Stimulated activated naive CD4-positive, alpha-beta T cell treated with Interleukin-2 at 50 U/mL for 16 hours (primary cell): ENCODE measurements around the gene GNGT2.
A peak's percentile ranks its signal among the peaks of the same experiment; 100 is the strongest.
"Not testable (repeated sequence)": the region's sequence is repeated elsewhere in the genome, so short reads cannot be mapped to it uniquely, and the experiment has no call there.

Source experiments
- DNase-seq: peaks from one replicate; lab custom pipeline; 2025; lab: John Stamatoyannopoulos, UW

Gene GNGT2

GRCh38 chr17:49203796-49204195 lies 6.6 kb downstream of the GNGT2 start:
- DNase-seq, result no peak

- DNase-seq, result no peak
Observed at GRCh38 chr17:49201481-49201927, 8.9 kb downstream of the GNGT2 start.

- no peak for DNase-seq
Observed at GRCh38 chr17:49200423-49201083, 9.8 kb downstream of the GNGT2 start.

- DNase-seq, result no peak
Observed at GRCh38 chr17:49198211-49198610, 12.2 kb downstream of the GNGT2 start.

- DNase-seq, result no peak
Observed at GRCh38 chr17:49197346-49197998, 12.9 kb downstream of the GNGT2 start.

GRCh38 chr17:49196520-49196919 lies 13.9 kb downstream of the GNGT2 start:
- no peak for DNase-seq

- no peak for DNase-seq
Observed at GRCh38 chr17:49195751-49196150, 14.6 kb downstream of the GNGT2 start.

- DNase-seq, result no peak
Observed at GRCh38 chr17:49194297-49194607, 16.1 kb downstream of the GNGT2 start.

GRCh38 chr17:49193513-49194296 lies 16.7 kb downstream of the GNGT2 start:
- DNase-seq, result no peak

GRCh38 chr17:49191917-49192741 lies 18.2 kb downstream of the GNGT2 start:
- DNase-seq, result peak; percentile 77

- DNase-seq, result no peak
Observed at GRCh38 chr17:49191409-49191916, 18.9 kb downstream of the GNGT2 start.

- no peak for DNase-seq
Observed at GRCh38 chr17:49190932-49191331, 19.4 kb downstream of the GNGT2 start.

- no peak for DNase-seq
Observed at GRCh38 chr17:49187301-49187700, 23.1 kb downstream of the GNGT2 start.

- not testable (repeated sequence) for DNase-seq
Observed at GRCh38 chr17:49185381-49185780, 25.0 kb downstream of the GNGT2 start.

- not testable (repeated sequence) for DNase-seq
Observed at GRCh38 chr17:49184522-49184921, 25.9 kb downstream of the GNGT2 start.

GRCh38 chr17:49183801-49184200 lies 26.6 kb downstream of the GNGT2 start:
- no peak for DNase-seq

- DNase-seq, result no peak
Observed at GRCh38 chr17:49183341-49183740, 27.0 kb downstream of the GNGT2 start.

GRCh38 chr17:49180998-49181635 lies 29.3 kb downstream of the GNGT2 start:
- no peak for DNase-seq

GRCh38 chr17:49180303-49180702 lies 30.1 kb downstream of the GNGT2 start:
- peak; percentile 39 for DNase-seq

GRCh38 chr17:49175978-49176377 lies 34.4 kb downstream of the GNGT2 start:
- not testable (repeated sequence) for DNase-seq

- not testable (repeated sequence) for DNase-seq
Observed at GRCh38 chr17:49170711-49171110, 39.7 kb downstream of the GNGT2 start.
